GM12892 (cell line): ENCODE data around the gene SMG5.

ENCODE experiments used
- POLR2A ChIP-seq: IDR thresholded peaks from 2 replicates; pipeline ENCODE4 v1.6.1; 2011; ENCODE audit warnings: low read depth, low read length, control low read depth
- POLR2AphosphoS5 ChIP-seq: IDR thresholded peaks from 2 replicates; pipeline ENCODE4 v1.6.1; 2011; ENCODE audit warnings: low read depth, low read length, control low read depth

DNA sequence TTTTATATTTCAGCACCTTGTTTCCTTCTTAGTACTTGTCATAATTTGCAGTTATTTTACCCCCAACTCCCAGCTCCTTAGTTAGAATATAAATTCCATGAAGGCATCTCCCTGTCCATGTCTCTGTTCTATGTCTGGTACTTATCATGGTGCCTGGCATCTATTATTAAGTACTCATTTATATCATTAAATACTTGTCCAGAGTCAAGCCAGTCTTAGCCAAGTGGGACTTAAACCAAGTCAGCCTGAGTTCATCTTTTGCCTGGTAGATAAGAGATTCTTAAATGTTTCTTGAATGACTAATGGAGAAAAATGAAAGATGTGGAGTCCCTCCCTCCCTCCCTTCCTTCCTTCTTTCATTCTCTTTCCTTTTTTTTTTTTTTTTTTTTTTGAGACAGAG is 79.3 kb downstream of the SMG5 start:
- TF ChIP-seq POLR2A (no peak), POLR2AphosphoS5 (no peak)
